ENCODE data around the gene ELOVL6. TPM values are rescaled to one million over a fixed set of nuclear protein-coding genes. Genes with fewer than 3 reads are reported as not detected.

Gene ELOVL6
- total RNA-seq, 4 donors from 2014 or later = 0.10 to 0.42 (median 0.13) TPM; not detected in 1

DNA sequence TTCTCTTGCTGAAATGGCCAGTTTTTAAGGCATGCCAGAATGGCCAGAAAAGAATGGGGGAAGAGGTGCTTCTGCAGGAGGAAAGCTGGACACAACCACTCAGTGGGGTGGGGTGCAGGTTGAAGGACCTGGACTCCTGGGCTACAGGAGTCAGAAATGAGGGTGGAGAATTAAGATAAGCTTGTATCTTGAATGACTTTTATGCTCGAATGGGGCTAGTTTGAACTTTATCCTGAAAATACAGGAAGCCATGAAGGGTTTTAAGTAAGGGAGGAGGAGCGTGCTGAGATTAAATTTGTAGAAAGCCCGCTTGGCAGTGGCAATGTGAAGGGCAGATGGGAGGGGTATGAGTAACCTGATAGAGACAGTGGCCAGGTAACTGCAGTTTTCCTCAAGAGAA, 66.5 kb downstream of the ELOVL6 start:
- TF ChIP-seq, protein P1, sequence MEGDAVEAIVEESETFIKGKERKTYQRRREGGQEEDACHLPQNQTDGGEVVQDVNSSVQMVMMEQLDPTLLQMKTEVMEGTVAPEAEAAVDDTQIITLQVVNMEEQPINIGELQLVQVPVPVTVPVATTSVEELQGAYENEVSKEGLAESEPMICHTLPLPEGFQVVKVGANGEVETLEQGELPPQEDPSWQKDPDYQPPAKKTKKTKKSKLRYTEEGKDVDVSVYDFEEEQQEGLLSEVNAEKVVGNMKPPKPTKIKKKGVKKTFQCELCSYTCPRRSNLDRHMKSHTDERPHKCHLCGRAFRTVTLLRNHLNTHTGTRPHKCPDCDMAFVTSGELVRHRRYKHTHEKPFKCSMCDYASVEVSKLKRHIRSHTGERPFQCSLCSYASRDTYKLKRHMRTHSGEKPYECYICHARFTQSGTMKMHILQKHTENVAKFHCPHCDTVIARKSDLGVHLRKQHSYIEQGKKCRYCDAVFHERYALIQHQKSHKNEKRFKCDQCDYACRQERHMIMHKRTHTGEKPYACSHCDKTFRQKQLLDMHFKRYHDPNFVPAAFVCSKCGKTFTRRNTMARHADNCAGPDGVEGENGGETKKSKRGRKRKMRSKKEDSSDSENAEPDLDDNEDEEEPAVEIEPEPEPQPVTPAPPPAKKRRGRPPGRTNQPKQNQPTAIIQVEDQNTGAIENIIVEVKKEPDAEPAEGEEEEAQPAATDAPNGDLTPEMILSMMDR (IDR thresholded peaks at IDR 0.05 in 4 of 5, conservative IDR thresholded peaks at IDR 0.05 in 1 of 5) = no peak
- intact Hi-C loops (cut with DNase I; ENCODE audit: low total_unique reads) (no loop called here), in situ Hi-C loops (cut with MboI; ENCODE audit: low sequenced_read_pairs in 4 of 4) (no loop called here)
- Histone ChIP-seq H3K27ac (no peak overlapping the region), H3K4me3 (no peak overlapping the region), H3K9me3 (no peaks in the 10 kb centered on the region), H3K4me1 (no peaks in the 10 kb centered on the region), H3K36me3 (no peaks in the 10 kb centered on the region), H3K27me3 (no peaks in the 10 kb centered on the region)
- ATAC-seq = no peak
- DNase-seq = no peak

DNA sequence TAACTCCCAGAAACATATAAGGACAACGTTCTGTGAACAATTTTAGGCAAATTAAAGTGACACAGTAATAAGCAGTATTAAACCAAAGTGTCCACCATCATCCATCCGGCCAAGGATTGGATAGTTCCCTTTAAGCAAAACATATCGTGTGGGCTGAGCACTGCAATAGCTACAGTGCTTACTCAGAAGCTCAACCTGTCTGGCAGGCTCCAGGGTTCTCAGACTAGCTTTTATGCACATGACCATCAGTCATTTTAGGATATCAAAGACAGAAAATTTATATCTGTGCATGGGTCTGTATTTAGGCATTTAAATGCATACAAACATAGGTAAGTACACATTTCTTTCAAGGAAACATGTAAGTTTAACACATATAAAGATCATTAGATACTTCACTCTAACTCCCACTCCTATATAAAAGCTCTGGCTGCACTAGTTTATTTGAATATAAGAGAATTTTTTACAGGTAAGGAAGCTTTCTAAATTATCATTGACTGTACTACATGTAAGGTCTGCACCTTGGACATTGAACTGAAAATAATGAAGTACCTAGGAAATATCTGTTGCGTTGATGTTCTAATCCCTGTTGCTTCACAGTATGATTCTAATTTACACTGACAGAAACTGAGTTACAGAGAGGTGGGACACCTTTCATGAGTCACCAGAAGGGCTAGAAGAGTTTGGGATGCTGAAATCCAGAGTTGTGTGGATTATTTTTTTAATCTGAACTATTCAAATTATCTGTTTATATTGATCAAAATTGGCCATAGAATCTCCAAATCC, 67.6 kb downstream of the ELOVL6 start:
- in situ Hi-C loops (cut with MboI; ENCODE audit: low sequenced_read_pairs in 4 of 4) (no loop called here), intact Hi-C loops (cut with DNase I; ENCODE audit: low total_unique reads) (no loop called here)
- TF ChIP-seq, protein P1 (IDR thresholded peaks at IDR 0.05 in 4 of 5, conservative IDR thresholded peaks at IDR 0.05 in 1 of 5) = no peak
- TF ChIP-seq POLR2A (IDR thresholded peaks at IDR 0.05) = no peak
- ATAC-seq (no peak), DNase-seq (no peak)
- H3K9me3 ChIP-seq = no peaks in the 10 kb centered on the region
- H3K27me3 ChIP-seq = no peaks in the 10 kb centered on the region
- no peak overlapping the region for H3K27ac ChIP-seq
- H3K4me3 ChIP-seq = no peak overlapping the region
- H3K36me3 ChIP-seq = no peaks in the 10 kb centered on the region
- H3K4me1 ChIP-seq = no peaks in the 10 kb centered on the region

- Histone ChIP-seq H3K9me3 (no peaks in the 10 kb centered on the region), H3K4me1 (no peaks in the 10 kb centered on the region), H3K27me3 (no peaks in the 10 kb centered on the region), H3K4me3 (no peak overlapping the region), H3K27ac (no peak overlapping the region), H3K36me3 (no peaks in the 10 kb centered on the region)
- ATAC-seq (no peak), DNase-seq (no peak)
- no peak for TF ChIP-seq POLR2A (IDR thresholded peaks at IDR 0.05)
- TF ChIP-seq, protein P1 (IDR thresholded peaks at IDR 0.05 in 4 of 5, conservative IDR thresholded peaks at IDR 0.05 in 1 of 5) = no peak
- in situ Hi-C loops (cut with MboI; ENCODE audit: low sequenced_read_pairs in 4 of 4) = no loop called here
- intact Hi-C loops (cut with DNase I; ENCODE audit: low total_unique reads) = no loop called here
Measured at GRCh38 chr4:110129544-110129943, 68.9 kb downstream of the ELOVL6 start.

- Histone ChIP-seq H3K4me3 (no peak overlapping the region), H3K27me3 (no peaks in the 10 kb centered on the region), H3K27ac (no peak overlapping the region), H3K4me1 (no peaks in the 10 kb centered on the region), H3K9me3 (no peaks in the 10 kb centered on the region), H3K36me3 (no peaks in the 10 kb centered on the region)
- in situ Hi-C loops (cut with MboI; ENCODE audit: low sequenced_read_pairs in 4 of 4) (no loop called here), intact Hi-C loops (cut with DNase I; ENCODE audit: low total_unique reads) (no loop called here)
- TF ChIP-seq, protein P1 (IDR thresholded peaks at IDR 0.05 in 4 of 5, conservative IDR thresholded peaks at IDR 0.05 in 1 of 5) = no peak
- no peak for TF ChIP-seq POLR2A (IDR thresholded peaks at IDR 0.05)
- DNase-seq (no peak), ATAC-seq (no peak)
Measured at GRCh38 chr4:110128472-110128919, 69.9 kb downstream of the ELOVL6 start.
